K562 (cell line): ENCODE measurements around the gene DOCK7.

Source experiments
- BDP1 ChIP-seq: IDR thresholded peaks from 3 replicates; pipeline ENCODE4 v1.6.1; 2011; ENCODE audit not compliant: insufficient read length, insufficient read depth
- NFIX ChIP-seq: fragments of 250-450 bp; sonication (Bioruptor Pico); IDR thresholded peaks from 2 replicates; pipeline ENCODE4 v1.4.0; 2020; ENCODE audit warnings: low read depth, mild to moderate bottlenecking, moderate library complexity
- STAG1 ChIP-seq: sonication (generic); formaldehyde crosslinking; IDR thresholded peaks from 2 replicates; pipeline ENCODE4 v1.5.0; 2020; ENCODE audit warnings: missing genetic modification reagents, borderline replicate concordance

DNA sequence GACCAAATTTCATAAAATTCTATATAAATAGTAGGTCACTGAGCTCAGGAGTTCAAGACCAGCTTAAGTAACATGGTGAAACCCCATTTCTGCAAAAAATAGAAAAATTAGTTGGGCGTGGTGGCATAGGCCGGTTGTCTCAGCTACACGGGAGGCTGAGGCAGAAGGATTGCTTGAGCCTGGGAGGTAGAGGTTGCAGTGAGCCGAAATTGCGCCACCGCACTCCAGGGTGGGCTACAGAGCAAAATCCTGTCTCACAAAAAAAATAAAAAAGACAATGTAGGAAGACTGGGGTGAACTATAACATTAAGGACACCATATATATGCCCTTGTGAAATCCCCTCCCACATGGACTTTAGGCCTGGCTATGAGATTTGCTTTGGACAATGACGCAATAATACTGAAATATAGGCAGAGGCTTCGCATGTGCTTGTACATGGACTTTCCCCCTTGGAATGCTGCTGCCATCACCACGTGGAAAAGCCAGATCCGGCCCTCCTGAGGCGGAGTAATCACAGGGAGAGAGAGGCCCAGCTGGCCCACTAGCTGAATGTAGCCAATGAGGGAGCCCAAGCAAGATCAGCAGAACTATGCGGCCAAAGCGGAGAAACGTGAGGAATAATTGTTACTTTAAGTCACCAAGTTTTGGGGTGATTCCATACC is 264.5 kb downstream of the DOCK7 start:
- TF ChIP-seq STAG1 (CRISPR knock-in tag) = no peak
- no peak for TF ChIP-seq NFIX (CRISPR knock-in tag)
- no peak for TF ChIP-seq BDP1
